GM12873 (cell line): ENCODE measurements around the gene SEMA4A.
A peak's percentile ranks its signal among the peaks of the same experiment; 100 is the strongest.

Experiments
- CTCF ChIP-seq: IDR thresholded peaks from 2 replicates; pipeline ENCODE4 v1.5.1; 2012; ENCODE audit warnings: low read depth, mild to moderate bottlenecking, moderate library complexity, low read length, control low read depth; ENCODE audit not compliant: insufficient read depth; ENCODE audit errors: missing control alignments

Gene SEMA4A

GRCh38 chr1:156128308-156128653 is 25.1 kb upstream of the SEMA4A start:
- TF ChIP-seq CTCF, result no peak

GRCh38 chr1:156128654-156129597 is 24.5 kb upstream of the SEMA4A start:
- TF ChIP-seq CTCF, result no peak

- peak; percentile 98 for TF ChIP-seq CTCF
Observed at GRCh38 chr1:156129687-156130577, 23.5 kb upstream of the SEMA4A start.

- no peak for TF ChIP-seq CTCF
Observed at GRCh38 chr1:156130578-156130942, 22.8 kb upstream of the SEMA4A start.

- no peak for TF ChIP-seq CTCF
Observed at GRCh38 chr1:156134716-156135435, 18.5 kb upstream of the SEMA4A start.

- no peak for TF ChIP-seq CTCF
Observed at GRCh38 chr1:156135930-156136871, 17.2 kb upstream of the SEMA4A start.
